Mucosa of descending colon (tissue), 3 donors: ENCODE results near the gene SMR3A. TPM values are rescaled to one million over a fixed set of nuclear protein-coding genes. Genes with fewer than 3 reads are reported as not detected.

Source experiments
- ATAC-seq: fragments of 200-7000 bp; cut with Tn5 transposase; one replicate; pipeline ENCODE4 v1.9.1; 2020; ENCODE audit warnings: mild to moderate bottlenecking, moderate library complexity
- DNase-seq, 3 donors: peaks; one replicate each; pipeline ENCODE4 v3.0.0-alpha.2; 2020
- H3K36me3 ChIP-seq: fragments of 200-600 bp; one replicate; pipeline ENCODE4 v1.8.0; 2021; ENCODE audit warnings: low read depth, mild to moderate bottlenecking
- H3K4me1 ChIP-seq: fragments of 200-600 bp; one replicate; pipeline ENCODE4 v1.8.0; 2021; ENCODE audit warnings: low read depth, mild to moderate bottlenecking
- H3K4me3 ChIP-seq: fragments of 200-600 bp; one replicate; pipeline ENCODE4 v1.8.0; 2021; ENCODE audit warnings: mild to moderate bottlenecking
- H3K9me3 ChIP-seq: fragments of 200-600 bp; one replicate; pipeline ENCODE4 v1.8.0; 2021; ENCODE audit warnings: mild to moderate bottlenecking
- CTCF ChIP-seq: fragments of 200-600 bp; IDR thresholded peaks from one replicate; pipeline ENCODE4 v1.8.0; 2022; ENCODE audit warnings: antibody characterized with exemption, mild to moderate bottlenecking
- intact Hi-C, 2 donors: fragments of 100-400 bp; cut with DNase I in 1 of 2; cut with micrococcal nuclease in 1 of 2; formaldehyde crosslinking; loops; one replicate each; pipeline versions ENCODE4 v1.11.0 to v1.11.1; 2022; cut with DNase I, micrococcal nuclease
- total RNA-seq, 3 donors: library from RNA; stranded (reverse); fragmentation: NEBNext Ultra II Directional in 2 of 3; extraction: Animal tissue kit (Norgen Biotek cat#: 25700) in 2 of 3; gene quantifications; one replicate each; pipeline versions ENCODE4 v1.2.1 to v1.2.4, GENCODE V29; 2021 to 2023
- donor health status: DM: no; HTN: no; CAD: no; lungs with moderate emphysema.
- donor health status: DM: no; HTN: no; CAD: no.
- donor health status: DM: no; HTN: yes; CAD: no.

Gene SMR3A
- total RNA-seq, 3 donors from 2014 or later, result not detected

GRCh38 chr4:70397580-70397979 is 37.0 kb downstream of the SMR3A start, which contains the start of gene OPRPN:
Gene OPRPN (plus strand): TSS chr4:70397940. CDS start chr4:70399286, 1,346 bp downstream.
- ATAC-seq (no peak), DNase-seq (no peak)
- no peak for TF ChIP-seq CTCF
- H3K4me1 ChIP-seq, result no peaks in the 10 kb centered on the region
- H3K36me3 ChIP-seq, result no peaks in the 10 kb centered on the region
- no peaks in the 10 kb centered on the region for H3K9me3 ChIP-seq
- intact Hi-C loops, result no loop called here
- no peak within 1 kb of the TSS for H3K4me3 ChIP-seq

- intact Hi-C loops, result no loop called here
- H3K4me3 ChIP-seq, result no peak overlapping the region
- TF ChIP-seq CTCF, result no peak
- ATAC-seq (no peak), DNase-seq (no peak)
- no peaks in the 10 kb centered on the region for H3K36me3 ChIP-seq
- H3K4me1 ChIP-seq, result no peaks in the 10 kb centered on the region
- H3K9me3 ChIP-seq, result no peaks in the 10 kb centered on the region
These were observed 38.8 kb downstream of the SMR3A start for GRCh38 chr4:70399319-70399718.

- DNase-seq, result no peak
- H3K36me3 ChIP-seq, result no peaks in the 10 kb centered on the region
- H3K4me1 ChIP-seq, result no peaks in the 10 kb centered on the region
- ATAC-seq, result no peak
- no peak overlapping the region for H3K4me3 ChIP-seq
- TF ChIP-seq CTCF, result no peak
- H3K9me3 ChIP-seq, result no peaks in the 10 kb centered on the region
- intact Hi-C loops, result no loop called here
These were observed 42.2 kb downstream of the SMR3A start for GRCh38 chr4:70402762-70403161.

- Histone ChIP-seq H3K36me3 (no peaks in the 10 kb centered on the region), H3K4me1 (no peaks in the 10 kb centered on the region), H3K4me3 (no peak overlapping the region), H3K9me3 (no peaks in the 10 kb centered on the region)
- ATAC-seq (no peak), DNase-seq (no peak)
- intact Hi-C loops, result no loop called here
- no peak for TF ChIP-seq CTCF
These were observed 45.2 kb downstream of the SMR3A start for GRCh38 chr4:70405765-70406164.

Other genes starting within 250 kb of the SMR3A start
- gene PRR27, start 206.5 kb upstream of the SMR3A start, total RNA-seq, result not detected
- 1 to 10 TPM in 1 of 3 donors, not detected in 2; 5.8 TPM for gene ODAM, start 165.0 kb upstream of the SMR3A start, total RNA-seq
- not detected for gene FDCSP, start 134.6 kb upstream of the SMR3A start, total RNA-seq
- not detected for gene CSN3, start 118.2 kb upstream of the SMR3A start, total RNA-seq
- not detected for gene CABS1, start 25.8 kb upstream of the SMR3A start, total RNA-seq
- not detected for gene SMR3B, start 22.4 kb downstream of the SMR3A start, total RNA-seq
- not detected for gene OPRPN, start 37.2 kb downstream of the SMR3A start, total RNA-seq
- gene MUC7, start 111.4 kb downstream of the SMR3A start, total RNA-seq, result not detected
- not detected for gene AMTN, start 157.8 kb downstream of the SMR3A start, total RNA-seq
- not detected for gene AMBN, start 231.5 kb downstream of the SMR3A start, total RNA-seq